Heart left ventricle (tissue), 16 donors: ENCODE results near the gene LGR6. TPM values are rescaled to one million over a fixed set of nuclear protein-coding genes. Genes with fewer than 3 reads are reported as not detected.

Source experiments
- ATAC-seq, 4 donors: fragments of 200-7000 bp; cut with Tn5 transposase; one replicate each; pipeline ENCODE4 v1.9.1; 2020 to 2022; ENCODE audit warnings: moderate library complexity in 4 of 4, mild to moderate bottlenecking in 3 of 4, moderate number of reproducible peaks in 1 of 4
- DNase-seq, 5 donors: peaks; one replicate each; pipeline ENCODE4 v3.0.0-alpha.2; 2020
- H3K27ac ChIP-seq, 12 donors: fragments of 200-600 bp; sonication (generic) in 4 of 12; one replicate each; pipeline versions ENCODE4 v1.5.0 to v1.8.0; 2016 to 2022; ENCODE audit warnings: mild to moderate bottlenecking in 2 of 12
- H3K27me3 ChIP-seq, 9 donors: fragments of 200-600 bp; sonication (generic) in 2 of 9; one replicate each; pipeline versions ENCODE4 v1.5.1 to v1.8.0; 2016 to 2022; ENCODE audit warnings: mild to moderate bottlenecking in 3 of 9
- H3K36me3 ChIP-seq, 9 donors: fragments of 200-600 bp; sonication (generic) in 2 of 9; one replicate each; pipeline versions ENCODE4 v1.5.0 to v1.8.0; 2018 to 2022; ENCODE audit warnings: mild to moderate bottlenecking in 2 of 9
- H3K4me1 ChIP-seq, 12 donors: fragments of 200-600 bp; sonication (generic) in 4 of 12; one replicate each; pipeline versions ENCODE4 v1.5.0 to v1.8.0; 2016 to 2022; ENCODE audit warnings: mild to moderate bottlenecking in 3 of 12
- H3K4me3 ChIP-seq, 12 donors: fragments of 200-600 bp; sonication (generic) in 4 of 12; one replicate each; pipeline versions ENCODE4 v1.5.0 to v1.8.0; 2017 to 2022; ENCODE audit warnings: mild to moderate bottlenecking in 9 of 12, moderate library complexity in 4 of 12
- H3K9me3 ChIP-seq, 12 donors: fragments of 200-600 bp; sonication (generic) in 4 of 12; one replicate each; pipeline versions ENCODE4 v1.5.0 to v1.8.0; 2016 to 2022; ENCODE audit warnings: mild to moderate bottlenecking in 1 of 12
- POLR2A ChIP-seq, 2 donors: fragments of 450-650 bp; IDR thresholded peaks; one replicate each; pipeline ENCODE4 v1.6.1; 2017; ENCODE audit warnings: antibody characterized with exemption in 2 of 2, mild to moderate bottlenecking in 2 of 2, moderate library complexity in 2 of 2
- WGBS, 4 donors: extraction: QIAGEN DNeasy Blood & Tissue Kit in 2 of 4; methylation state at CpG; one replicate each; pipeline versions ENCODE4 v1.1.5 to v1.1.7; 2013 to 2018; 5-methylcytosine and 5-hydroxymethylcytosine counted together
- intact Hi-C, 10 donors: fragments of 100-400 bp; cut with DNase I; formaldehyde crosslinking; loops; one replicate each; pipeline versions ENCODE4 v1.11.1 to v1.14.2; 2022
- polyA plus RNA-seq, 2 donors: library from polyadenylated mRNA; stranded (reverse); fragments of 200-250 nt; gene quantifications; one replicate each; pipeline ENCODE4 v1.2.3, GENCODE V29; 2013
- total RNA-seq, 9 donors: library from RNA; depleted of rRNA in 2 of 9; stranded (reverse); fragments of >200 nt in 2 of 9; fragmentation: NEBNext Ultra II Directional in 3 of 9; extraction: Animal tissue kit (Norgen Biotek cat#: 25700) in 3 of 9; gene quantifications; one replicate each; pipeline versions ENCODE4 v1.1.0 to v1.2.4, GENCODE V29; 2016 to 2023
- TF ChIP-seq, protein P1 (sequence below), 12 donors: fragments of 200-600 bp; sonication (generic) in 4 of 12; IDR thresholded peaks; one replicate each; pipeline versions ENCODE4 v1.5.0 to v1.8.0; 2018 to 2022; ENCODE audit warnings: antibody characterized with exemption in 12 of 12, mild to moderate bottlenecking in 5 of 12
- donor health status: ischemic (EF 13 %, LVEDD 7.1; RV severe dilation, severe dysfunction).
- donor health status: healthy with polysubstance abuse.
- donor health status: DM: no; HTN: yes; CAD: no.
- donor health status: DM: no; HTN: no; CAD: no.
- donor health status: ischemic (EF 25% LVEDD 6.9; RV normal size, moderate dysfunction).
- donor health status: ischemic (EF 25% LVEDD 5.7; RV mildly dilated, moderate dysfunction).
- donor health status: healthy.
- donor health status: DM: yes; HTN: yes; CAD: no.
- donor health status: ischemic (EF 35%, LVEDD 5.7; RV mildly dilated, moderate dysfunction).
- donor health status: nonischemic (EF 11% LVEDD 7.7; RV severe dilation, severe dysfunction).
- donor health status: DM: yes; HTN: yes; CAD: no.
- donor health status: PGD.
- donor health status: ischemic (EF 29% LVEDD 5.4; RV normal size, mild dysfunction).
- donor health status: nonischemic (EF 23%, LVEDD 6.1; RV moderate dilation, normal function).

The LGR6 gene
- total and polyA plus RNA-seq, 11 donors, result 0.29 to 3.5 (median 1.7) TPM

DNA sequence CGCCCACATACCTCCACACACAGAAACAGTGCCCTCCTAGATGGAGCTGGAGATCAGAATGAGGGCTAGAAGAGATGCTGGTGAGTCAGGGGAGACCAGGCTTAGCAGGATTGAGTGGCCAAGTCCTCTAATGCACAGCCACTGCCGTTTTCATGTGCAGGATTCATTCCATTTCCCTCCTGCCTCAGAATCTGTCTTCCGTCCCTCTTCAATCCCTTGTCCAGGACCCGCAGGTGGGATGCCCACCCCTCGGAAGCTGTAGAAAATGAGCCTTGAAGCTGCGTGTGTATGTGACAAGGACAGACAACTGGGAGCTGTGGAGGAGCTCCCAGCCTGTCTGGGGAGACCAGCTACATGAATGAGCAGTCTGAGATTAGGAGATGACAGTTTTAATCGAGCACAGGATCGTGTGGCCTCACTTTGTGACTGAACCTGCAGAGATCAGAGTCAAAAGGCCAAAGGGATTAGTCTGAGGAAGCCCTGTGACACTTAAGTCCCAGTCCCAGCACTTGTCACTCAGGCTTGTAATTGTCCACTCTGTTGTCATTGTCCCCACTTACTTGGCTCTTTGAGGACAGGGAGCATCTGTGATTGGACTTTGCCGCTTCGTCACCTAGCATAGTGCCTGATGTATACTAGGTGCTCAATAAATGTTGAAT, 22.0 kb downstream of the LGR6 start:
- ATAC-seq (no peak), DNase-seq (no peak)
- no peaks in the 10 kb centered on the region for H3K9me3 ChIP-seq
- 69 to 79% (median 73%) methylated on average over 10 of the region's 10 CpGs for WGBS, 4 donors
- intact Hi-C loops, result no loop called here
- no peak for TF ChIP-seq POLR2A (IDR thresholded peaks at IDR 0.05)
- TF ChIP-seq, protein P1, sequence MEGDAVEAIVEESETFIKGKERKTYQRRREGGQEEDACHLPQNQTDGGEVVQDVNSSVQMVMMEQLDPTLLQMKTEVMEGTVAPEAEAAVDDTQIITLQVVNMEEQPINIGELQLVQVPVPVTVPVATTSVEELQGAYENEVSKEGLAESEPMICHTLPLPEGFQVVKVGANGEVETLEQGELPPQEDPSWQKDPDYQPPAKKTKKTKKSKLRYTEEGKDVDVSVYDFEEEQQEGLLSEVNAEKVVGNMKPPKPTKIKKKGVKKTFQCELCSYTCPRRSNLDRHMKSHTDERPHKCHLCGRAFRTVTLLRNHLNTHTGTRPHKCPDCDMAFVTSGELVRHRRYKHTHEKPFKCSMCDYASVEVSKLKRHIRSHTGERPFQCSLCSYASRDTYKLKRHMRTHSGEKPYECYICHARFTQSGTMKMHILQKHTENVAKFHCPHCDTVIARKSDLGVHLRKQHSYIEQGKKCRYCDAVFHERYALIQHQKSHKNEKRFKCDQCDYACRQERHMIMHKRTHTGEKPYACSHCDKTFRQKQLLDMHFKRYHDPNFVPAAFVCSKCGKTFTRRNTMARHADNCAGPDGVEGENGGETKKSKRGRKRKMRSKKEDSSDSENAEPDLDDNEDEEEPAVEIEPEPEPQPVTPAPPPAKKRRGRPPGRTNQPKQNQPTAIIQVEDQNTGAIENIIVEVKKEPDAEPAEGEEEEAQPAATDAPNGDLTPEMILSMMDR (IDR thresholded peaks at IDR 0.05), result no peak
- H3K4me3 ChIP-seq, result no peak overlapping the region
- H3K4me1 ChIP-seq, result peaks cover 0 to 11% (median 0%) of the 10 kb centered on the region in 12 donors
- no peak overlapping the region for H3K27ac ChIP-seq
- peaks cover 5 to 62% (median 10%) of the 10 kb centered on the region in 9 donors for H3K27me3 ChIP-seq
- H3K36me3 ChIP-seq, result no peaks in the 10 kb centered on the region

DNA sequence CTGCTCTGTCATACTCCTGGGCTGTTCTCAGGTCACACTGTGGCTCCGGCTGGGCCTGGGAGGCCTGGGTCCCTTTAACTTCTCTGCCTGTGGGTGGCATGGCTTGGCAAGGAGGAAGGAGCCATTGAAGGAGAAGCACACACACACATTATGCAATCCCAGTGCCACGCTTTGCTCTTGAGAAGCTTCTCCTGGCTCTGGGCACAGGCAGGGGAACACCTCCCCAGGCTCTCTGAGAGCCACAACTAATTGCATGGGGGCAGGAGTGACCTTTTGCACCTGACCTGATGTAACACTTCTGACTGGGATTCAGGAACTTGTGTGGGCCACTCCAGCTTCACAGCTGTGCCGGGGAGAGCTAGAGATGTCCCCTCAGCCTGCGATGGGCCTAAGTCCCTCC, 23.1 kb downstream of the LGR6 start:
- Histone ChIP-seq H3K9me3 (no peaks in the 10 kb centered on the region), H3K27me3 (peaks cover 5 to 59% (median 10%) of the 10 kb centered on the region in 9 donors), H3K4me3 (no peak overlapping the region), H3K36me3 (no peaks in the 10 kb centered on the region), H3K4me1 (peaks cover 0 to 13% (median 0%) of the 10 kb centered on the region in 12 donors), H3K27ac (no peak overlapping the region)
- no peak for DNase-seq
- ATAC-seq, result no peak
- intact Hi-C loops, result no loop called here
- TF ChIP-seq POLR2A (IDR thresholded peaks at IDR 0.05), result no peak
- TF ChIP-seq, protein P1 (IDR thresholded peaks at IDR 0.05), result no peak
- WGBS, 4 donors, result 72 to 85% (median 75%) methylated on average over 2 to 4 of the region's 4 CpGs

DNA sequence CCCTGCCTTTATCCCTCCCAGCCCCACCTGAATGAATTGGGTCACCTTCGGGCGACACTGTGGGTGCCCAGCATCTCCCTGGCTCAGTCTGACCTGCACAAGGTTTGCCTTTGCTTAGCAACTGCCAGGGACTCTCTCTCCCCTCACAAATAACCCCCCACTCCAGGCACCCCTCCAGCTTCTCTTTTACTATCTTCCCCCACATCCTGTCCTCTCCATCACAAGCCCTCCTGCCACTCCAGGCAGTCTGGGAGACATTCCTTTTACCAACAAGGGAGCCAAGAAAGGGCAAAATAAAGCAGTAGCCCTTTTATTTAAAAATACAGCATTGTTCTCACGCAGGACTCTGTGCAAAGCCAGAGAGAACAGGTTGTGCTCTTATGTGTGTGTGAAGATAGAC, 23.9 kb downstream of the LGR6 start:
- Histone ChIP-seq H3K27ac (no peak overlapping the region), H3K4me1 (peaks cover 0 to 21% (median 0%) of the 10 kb centered on the region in 12 donors), H3K9me3 (no peaks in the 10 kb centered on the region), H3K4me3 (no peak overlapping the region), H3K36me3 (no peaks in the 10 kb centered on the region), H3K27me3 (peaks cover 5 to 58% (median 10%) of the 10 kb centered on the region in 9 donors)
- ATAC-seq (no peak), DNase-seq (no peak)
- intact Hi-C loops, result no loop called here
- WGBS, 4 donors, result 73 to 85% (median 80%) methylated on average over 3 of the region's 3 CpGs
- no peak for TF ChIP-seq POLR2A (IDR thresholded peaks at IDR 0.05)
- TF ChIP-seq, protein P1 (IDR thresholded peaks at IDR 0.05), result no peak

DNA sequence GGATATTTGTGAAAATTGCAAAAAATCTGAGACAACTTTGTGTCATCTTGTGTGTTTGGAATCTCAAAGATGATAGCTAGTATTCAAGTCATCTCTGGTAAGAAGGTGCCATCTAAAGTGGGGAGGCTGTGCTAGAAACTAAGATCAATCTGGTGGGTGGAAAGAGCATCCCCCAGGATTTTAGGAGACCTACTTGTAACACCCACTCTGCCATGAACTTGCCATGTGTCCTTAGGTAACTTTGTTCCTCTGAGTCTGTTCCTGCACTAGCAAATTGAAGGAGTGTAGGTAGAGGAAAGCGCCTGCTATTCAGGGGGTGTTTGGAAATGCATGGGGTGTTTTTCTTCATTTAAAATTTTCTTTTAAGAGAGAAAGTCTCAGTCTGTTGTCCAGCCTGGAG, 24.4 kb downstream of the LGR6 start:
- intact Hi-C loops, result no loop called here
- no peaks in the 10 kb centered on the region for H3K36me3 ChIP-seq
- no peak overlapping the region for H3K27ac ChIP-seq
- 84 to 93% (median 89%) methylated on average over 1 of the region's 1 CpG for WGBS, 4 donors
- DNase-seq, result no peak
- H3K4me3 ChIP-seq, result no peak overlapping the region
- no peaks in the 10 kb centered on the region for H3K9me3 ChIP-seq
- peaks cover 0 to 25% (median 0%) of the 10 kb centered on the region in 12 donors for H3K4me1 ChIP-seq
- ATAC-seq, result no peak
- peaks cover 5 to 54% (median 10%) of the 10 kb centered on the region in 9 donors for H3K27me3 ChIP-seq
- no peak for TF ChIP-seq POLR2A (IDR thresholded peaks at IDR 0.05)
- TF ChIP-seq, protein P1 (IDR thresholded peaks at IDR 0.05), result no peak
